Ovary (tissue), 9 donors: ENCODE measurements around the gene CDADC1. TPM values are rescaled to one million over a fixed set of nuclear protein-coding genes. Genes with fewer than 3 reads are reported as not detected.

Experiments used
- DNase-seq, 5 donors: peaks; one replicate each; pipeline ENCODE4 v3.0.0-alpha.2; 2019 to 2020
- H3K27ac ChIP-seq, 2 donors: fragments of 200-600 bp; one replicate each; pipeline versions ENCODE4 v1.5.1 to v1.8.0; 2019 to 2022
- H3K27me3 ChIP-seq: fragments of 200-600 bp; one replicate; pipeline ENCODE4 v1.8.0; 2022
- H3K36me3 ChIP-seq: fragments of 200-600 bp; sonication (generic); one replicate; pipeline ENCODE4 v1.5.1; 2019
- H3K4me1 ChIP-seq: one replicate; pipeline ENCODE4 v1.8.1; 2013; ENCODE audit warnings: mild to moderate bottlenecking, moderate library complexity; ENCODE audit not compliant: insufficient read depth
- H3K4me3 ChIP-seq: fragments of 200-600 bp; sonication (generic); one replicate; pipeline ENCODE4 v1.5.1; 2017
- H3K9me3 ChIP-seq, 2 donors: fragments of 200-600 bp in 1 of 2; sonication (generic) in 1 of 2; one replicate each; pipeline versions ENCODE4 v1.5.1 to v1.8.1; 2013 to 2019; ENCODE audit warnings: mild to moderate bottlenecking in 1 of 2, moderate library complexity in 1 of 2
- CTCF ChIP-seq, 3 donors: fragments of 450-650 bp in 2 of 3; fragments of 200-600 bp in 1 of 3; IDR thresholded peaks; one replicate each; pipeline versions ENCODE4 v1.5.1 to v1.8.0; 2016 to 2022; ENCODE audit warnings: antibody characterized with exemption in 3 of 3, mild to moderate bottlenecking in 1 of 3
- EP300 ChIP-seq: sonication (generic); formaldehyde crosslinking; IDR thresholded peaks from one replicate; pipeline ENCODE4 v1.6.1; 2017; ENCODE audit warnings: antibody characterized with exemption
- POLR2A ChIP-seq: fragments of 450-650 bp; IDR thresholded peaks from one replicate; pipeline ENCODE4 v1.6.1; 2017; ENCODE audit warnings: antibody characterized with exemption, mild to moderate bottlenecking, moderate library complexity
- WGBS, 3 donors: extraction: QIAGEN DNeasy Blood & Tissue Kit in 1 of 3; methylation state at CpG; one replicate each; pipeline versions ENCODE4 v1.1.5 to v1.1.7; 2013 to 2017; 5-methylcytosine and 5-hydroxymethylcytosine counted together
- intact Hi-C, 4 donors: fragments of 100-400 bp; cut with DNase I; formaldehyde crosslinking; loops; one replicate each; pipeline versions ENCODE4 v1.11.0 to v1.15.1; 2022 to 2023
- polyA plus RNA-seq, 2 donors: library from polyadenylated mRNA; stranded (reverse); fragments of 200-250 nt in 1 of 2; fragments of 350-450 nt in 1 of 2; fragmentation: Illumina TruSeq in 1 of 2; extraction: RNeasy Lipid Tissue Mini Kit (QIAGEN cat#74804) in 1 of 2; gene quantifications; one replicate each; pipeline ENCODE4 v1.2.3, GENCODE V29; 2013 to 2014
- total RNA-seq, 7 donors: library from RNA; depleted of rRNA in 2 of 7; stranded (reverse); fragments of >200 nt in 2 of 7; fragmentation: NEBNext Ultra II Directional in 3 of 7; extraction: Animal tissue kit (Norgen Biotek cat#: 25700) in 3 of 7; gene quantifications; one replicate each; pipeline versions ENCODE4 v1.1.0 to v1.2.4, GENCODE V29; 2016 to 2023
- donor health status: DM: no; HTN: no; CAD: no; lungs with moderate emphysema.
- donor health status: DM: no; HTN: no; CAD: no.
- donor health status: Bipolar disorder and iron deficiency.
- donor health status: DM: yes; HTN: yes; CAD: no.
- donor health status: DM: no; HTN: no; CAD: no.
- donor health status: DM: yes; HTN: yes; CAD: no.

Gene CDADC1
- total and polyA plus RNA-seq, 9 donors, result 7.5 to 17.9 (median 13.0) TPM

- TF ChIP-seq EP300 (no peak), CTCF (IDR thresholded peaks at IDR 0.05) (no peak), POLR2A (no peak)
- no peaks in the 10 kb centered on the region for H3K36me3 ChIP-seq
- 67 to 72% (median 70%) methylated on average over 5 of the region's 5 CpGs for WGBS, 3 donors
- H3K9me3 ChIP-seq, result no peaks in the 10 kb centered on the region
- H3K4me1 ChIP-seq, result no peaks in the 10 kb centered on the region
- DNase-seq, result no peak
- H3K27ac ChIP-seq, result no peak overlapping the region
- no peaks in the 10 kb centered on the region for H3K27me3 ChIP-seq
- no peak overlapping the region for H3K4me3 ChIP-seq
- intact Hi-C loops, result no loop called here
These were observed 31.4 kb downstream of the CDADC1 start for GRCh38 chr13:49279112-49279511.

- Histone ChIP-seq H3K9me3 (no peaks in the 10 kb centered on the region), H3K4me1 (no peaks in the 10 kb centered on the region), H3K4me3 (no peak overlapping the region), H3K27me3 (no peaks in the 10 kb centered on the region), H3K36me3 (no peaks in the 10 kb centered on the region), H3K27ac (no peak overlapping the region)
- TF ChIP-seq CTCF (IDR thresholded peaks at IDR 0.05) (no peak), EP300 (no peak), POLR2A (no peak)
- DNase-seq, result no peak
- intact Hi-C loops, result no loop called here
These were observed 32.2 kb downstream of the CDADC1 start for GRCh38 chr13:49279885-49280284.

GRCh38 chr13:49287995-49288394 is 40.3 kb downstream of the CDADC1 start:
- H3K4me1 ChIP-seq, result peaks cover 3% of the 10 kb centered on the region
- no peaks in the 10 kb centered on the region for H3K9me3 ChIP-seq
- intact Hi-C loops, result no loop called here
- no peak overlapping the region for H3K4me3 ChIP-seq
- TF ChIP-seq EP300 (no peak), POLR2A (no peak), CTCF (IDR thresholded peaks at IDR 0.05) (no peak)
- 79 to 88% (median 82%) methylated on average over 1 of the region's 1 CpG for WGBS, 3 donors
- no peaks in the 10 kb centered on the region for H3K36me3 ChIP-seq
- H3K27ac ChIP-seq, result no peak overlapping the region
- no peak for DNase-seq
- no peaks in the 10 kb centered on the region for H3K27me3 ChIP-seq

- no peaks in the 10 kb centered on the region for H3K36me3 ChIP-seq
- no peak overlapping the region for H3K4me3 ChIP-seq
- H3K4me1 ChIP-seq, result peaks cover 3% of the 10 kb centered on the region
- no peaks in the 10 kb centered on the region for H3K9me3 ChIP-seq
- no peak for DNase-seq
- H3K27me3 ChIP-seq, result no peaks in the 10 kb centered on the region
- TF ChIP-seq CTCF (IDR thresholded peaks at IDR 0.05), result no peak
- TF ChIP-seq EP300, result no peak
- TF ChIP-seq POLR2A, result no peak
- H3K27ac ChIP-seq, result no peak overlapping the region
- intact Hi-C loops, result no loop called here
These were observed 40.7 kb downstream of the CDADC1 start for GRCh38 chr13:49288458-49288857.
